Naive thymus-derived CD4-positive, alpha-beta T cell (primary cell): Measurements from ENCODE around the gene ACD. TPM values are rescaled to one million over a fixed set of nuclear protein-coding genes. Genes with fewer than 3 reads are reported as not detected.

ENCODE experiments used
- ATAC-seq: fragments of 150-1000 bp; cut with Tn5 transposase; 2 replicates; pipeline ENCODE4 v1.10.0; 2021; ENCODE audit warnings: mild to moderate bottlenecking, moderate library complexity
- CTCF ChIA-PET: fragments of 350-600 bp; sonication (Branson Sonifier 250); formaldehyde crosslinking; loops from one replicate; lab custom pipeline; 2021; ENCODE audit warnings: antibody characterized with exemption; lab: Charles Lee
- POLR2A ChIA-PET: fragments of 350-600 bp; sonication (Branson Sonifier 250); formaldehyde crosslinking; loops from one replicate; lab custom pipeline; 2021; ENCODE audit warnings: antibody characterized with exemption, inconsistent platforms; lab: Charles Lee
- DNase-seq, 9 donors: peaks; one replicate each; pipeline versions ENCODE4 v3.0.0 to v3.0.0-alpha.2; 2020 to 2022; ENCODE audit warnings: mixed read lengths in 1 of 9
- H3K27ac ChIP-seq: one replicate; pipeline ENCODE4 v1.7.0; 2013; ENCODE audit warnings: mild to moderate bottlenecking, low read depth, low read length, moderate library complexity
- H3K27me3 ChIP-seq, 2 donors: one replicate each; pipeline ENCODE4 v1.7.0; 2013; ENCODE audit warnings: low read length in 2 of 2, mild to moderate bottlenecking in 2 of 2, moderate library complexity in 2 of 2; ENCODE audit not compliant: control insufficient read depth in 2 of 2, insufficient read depth in 2 of 2
- H3K36me3 ChIP-seq, 3 experiments: 1 replicate in 2 of 3; 2 replicates in 1 of 3; pipeline ENCODE4 v1.7.0; 2013; ENCODE audit warnings: low read length in 3 of 3, mild to moderate bottlenecking in 3 of 3, moderate library complexity in 1 of 3; ENCODE audit not compliant: insufficient read depth in 3 of 3, control insufficient read depth in 2 of 3
- H3K4me1 ChIP-seq, 2 donors: one replicate each; pipeline ENCODE4 v1.7.0; 2013; ENCODE audit warnings: low read length in 2 of 2, mild to moderate bottlenecking in 2 of 2, moderate library complexity in 1 of 2; ENCODE audit not compliant: control insufficient read depth in 2 of 2, insufficient read depth in 2 of 2
- H3K4me3 ChIP-seq: 2 replicates; pipeline ENCODE4 v1.7.0; 2013; ENCODE audit warnings: mild to moderate bottlenecking, low read length
- H3K9me3 ChIP-seq, 3 experiments: 1 replicate in 2 of 3; 2 replicates in 1 of 3; pipeline ENCODE4 v1.7.0; 2013; ENCODE audit warnings: low read length in 3 of 3; ENCODE audit not compliant: control insufficient read depth in 2 of 3
- H3K27ac Mint-ChIP-seq, 9 donors: one replicate each; pipeline ENCODE4 v1.8.0; 2020 to 2022; ENCODE audit warnings: mixed read lengths in 9 of 9, mild to moderate bottlenecking in 8 of 9, moderate library complexity in 5 of 9, inconsistent platforms in 2 of 9
- H3K27me3 Mint-ChIP-seq, 5 donors: one replicate each; pipeline ENCODE4 v1.8.0; 2021 to 2022; ENCODE audit warnings: mixed read lengths in 5 of 5, mild to moderate bottlenecking in 1 of 5
- H3K36me3 Mint-ChIP-seq, 5 donors: one replicate each; pipeline ENCODE4 v1.8.0; 2020 to 2022; ENCODE audit warnings: mixed read lengths in 5 of 5, mild to moderate bottlenecking in 3 of 5, inconsistent platforms in 1 of 5
- H3K4me1 Mint-ChIP-seq, 7 donors: one replicate each; pipeline ENCODE4 v1.8.0; 2020 to 2022; ENCODE audit warnings: mixed read lengths in 7 of 7, mild to moderate bottlenecking in 3 of 7, inconsistent platforms in 1 of 7
- H3K4me3 Mint-ChIP-seq, 10 donors: one replicate each; pipeline ENCODE4 v1.8.0; 2020 to 2022; ENCODE audit warnings: mild to moderate bottlenecking in 10 of 10, mixed read lengths in 10 of 10, moderate library complexity in 6 of 10, inconsistent platforms in 2 of 10
- H3K9me3 Mint-ChIP-seq, 11 donors: one replicate each; pipeline ENCODE4 v1.8.0; 2020 to 2022; ENCODE audit warnings: mixed read lengths in 11 of 11, mild to moderate bottlenecking in 4 of 11, inconsistent platforms in 1 of 11, moderate library complexity in 1 of 11
- intact Hi-C, 2 donors: fragments of 100-400 bp; cut with micrococcal nuclease; formaldehyde crosslinking; loops; one replicate each; pipeline ENCODE4 v1.15.1; 2023
- polyA plus RNA-seq, 2 donors: library from polyadenylated mRNA; unstranded; fragments of 300-500 nt; fragmentation: Illumina TruSeq; gene quantifications; one replicate each; pipeline ENCODE4 v1.2.3, GENCODE V29; 2021
- total RNA-seq, 6 experiments: library from RNA in 5 of 6; stranded (reverse) in 5 of 6; gene quantifications; 1 replicate in 5 of 6; 2 replicates in 1 of 6; pipeline ENCODE4 v1.2.3 and lab custom pipeline; 2021 to 2026

Gene ACD
- total and polyA plus RNA-seq, 7 experiments from 2014 or later = 25.4 to 44.1 (median 33.2) TPM

DNA sequence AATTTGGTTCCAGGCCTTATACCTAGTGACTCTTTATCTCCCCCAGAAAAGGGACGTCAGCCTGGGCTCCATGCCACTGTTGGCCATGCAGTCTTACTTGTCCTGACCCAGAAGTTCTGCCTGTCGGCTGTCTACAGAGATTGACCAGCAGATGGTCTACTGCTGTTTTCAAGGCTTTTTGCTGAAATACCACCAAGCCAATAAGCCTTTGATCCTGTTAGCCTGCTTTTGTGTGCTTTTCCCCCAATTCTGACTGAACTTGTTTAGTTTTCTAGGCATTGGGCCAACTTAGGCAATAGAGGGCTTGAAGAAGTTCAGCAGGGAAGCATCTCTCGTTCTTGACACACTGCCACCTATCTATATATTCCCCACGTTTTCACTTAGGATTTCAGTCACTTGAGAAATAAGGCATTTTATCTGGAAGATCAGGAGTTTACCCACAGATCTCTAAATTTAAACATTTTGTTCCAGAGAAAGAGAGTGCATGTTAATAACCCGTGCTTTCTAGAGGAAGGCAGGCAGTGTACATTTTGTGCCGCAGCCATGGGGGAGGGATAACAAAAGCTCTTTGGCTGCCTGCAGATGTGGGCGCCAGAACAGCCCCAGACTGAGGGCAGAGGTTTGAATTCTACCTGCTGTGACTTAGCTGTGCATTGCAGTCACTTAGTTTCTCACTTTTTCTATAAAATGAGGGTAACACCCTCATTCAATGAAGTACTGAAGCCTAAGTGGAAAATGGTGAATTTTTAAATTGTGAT lies 27.5 kb downstream of the ACD start:
- Mint-ChIP-seq H3K4me1 (no peaks in the 10 kb centered on the region), H3K36me3 (peaks cover 8 to 40% (median 22%) of the 10 kb centered on the region in 5 donors), H3K4me3 (no peak overlapping the region), H3K27me3 (no peaks in the 10 kb centered on the region), H3K27ac (peak overlapping the region in 6 of 9 donors; percentile 4 to 81 (median 54)), H3K9me3 (no peaks in the 10 kb centered on the region)
- no peaks in the 10 kb centered on the region for H3K27me3 ChIP-seq
- H3K4me1 ChIP-seq = no peaks in the 10 kb centered on the region
- DNase-seq = no peak
- H3K36me3 ChIP-seq = peaks cover 7 to 75% (median 30%) of the 10 kb centered on the region in 3 experiments
- ATAC-seq = no peak
- H3K4me3 ChIP-seq = no peak overlapping the region
- H3K27ac ChIP-seq = no peak overlapping the region
- H3K9me3 ChIP-seq = no peaks in the 10 kb centered on the region
- intact Hi-C loops = no loop called here
- ChIA-PET POLR2A (interaction anchor here (1.4 kb wide), 1 partner anchor 11 kb away, joined by 4 read pairs; no protein-coding TSS in a partner anchor), CTCF (no interaction called here)

DNA sequence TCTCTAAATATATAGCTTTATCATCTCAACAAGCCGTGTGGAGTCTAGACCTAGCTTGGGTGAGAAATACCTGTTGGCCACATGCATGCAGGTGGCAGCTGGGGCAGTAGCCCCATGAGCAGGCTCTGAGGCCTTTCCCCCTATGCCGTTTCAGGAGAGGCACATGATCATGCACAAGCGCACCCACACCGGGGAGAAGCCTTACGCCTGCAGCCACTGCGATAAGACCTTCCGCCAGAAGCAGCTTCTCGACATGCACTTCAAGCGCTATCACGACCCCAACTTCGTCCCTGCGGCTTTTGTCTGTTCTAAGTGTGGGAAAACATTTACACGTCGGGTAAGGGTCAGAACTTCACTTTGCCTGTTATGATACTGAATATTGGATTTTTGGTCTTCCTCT lies 31.8 kb downstream of the ACD start:
- Mint-ChIP-seq H3K36me3 (peaks cover 8 to 41% (median 25%) of the 10 kb centered on the region in 5 donors), H3K9me3 (no peaks in the 10 kb centered on the region), H3K4me1 (no peaks in the 10 kb centered on the region), H3K4me3 (no peak overlapping the region), H3K27ac (peak overlapping the region in 2 of 9 donors; percentile 9 to 18), H3K27me3 (no peaks in the 10 kb centered on the region)
- DNase-seq (no peak), ATAC-seq (no peak)
- ChIA-PET POLR2A (interaction anchor here (0.9 to 1.0 kb wide), 2 partner anchors 59 to 81 kb away, joined by 3 read pairs; no protein-coding TSS in a partner anchor), CTCF (interaction anchor here (1.0 kb wide), 1 partner anchor 81 kb away, joined by 3 read pairs; no protein-coding TSS in a partner anchor)
- no peaks in the 10 kb centered on the region for H3K9me3 ChIP-seq
- no peaks in the 10 kb centered on the region for H3K4me1 ChIP-seq
- intact Hi-C loops = no loop called here
- H3K36me3 ChIP-seq = peaks cover 14 to 82% (median 39%) of the 10 kb centered on the region in 3 experiments
- H3K27ac ChIP-seq = no peak overlapping the region
- H3K27me3 ChIP-seq = no peaks in the 10 kb centered on the region
- H3K4me3 ChIP-seq = no peak overlapping the region

DNA sequence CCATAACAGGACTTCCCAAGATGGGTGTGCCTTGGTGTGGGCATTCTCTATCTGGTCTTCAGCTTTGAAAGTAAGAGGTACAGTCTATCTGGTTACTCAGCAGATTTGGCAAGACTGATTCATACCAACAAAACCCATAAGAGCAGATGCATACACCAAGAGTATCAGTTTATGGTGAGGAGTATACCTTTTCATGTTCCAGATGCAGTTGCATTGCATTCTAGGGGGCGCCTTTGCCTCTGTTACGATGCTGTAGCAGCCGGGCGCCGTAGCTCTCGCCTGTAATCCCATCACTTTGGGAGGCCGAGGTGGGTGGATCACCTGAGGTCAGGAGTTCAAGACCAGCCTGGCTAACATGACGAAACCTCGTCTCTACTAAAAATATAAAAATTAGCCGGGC lies 46.3 kb downstream of the ACD start:
- intact Hi-C loops = no loop called here
- Mint-ChIP-seq H3K9me3 (no peaks in the 10 kb centered on the region), H3K4me3 (no peak overlapping the region), H3K27ac (no peak overlapping the region), H3K27me3 (no peaks in the 10 kb centered on the region), H3K4me1 (peaks cover 0 to 4% (median 0%) of the 10 kb centered on the region in 7 donors), H3K36me3 (peaks cover 11 to 34% (median 18%) of the 10 kb centered on the region in 5 donors)
- DNase-seq (no peak), ATAC-seq (no peak)
- no peaks in the 10 kb centered on the region for H3K9me3 ChIP-seq
- ChIA-PET POLR2A (interaction anchor here (0.8 to 1.5 kb wide), 3 partner anchors 37 to 66 kb away, joined by 3 read pairs; no protein-coding TSS in a partner anchor), CTCF (interaction anchor here (0.7 to 4.6 kb wide), 2 partner anchors 66 to 97 kb away, joined by 3 to 14 read pairs; no protein-coding TSS in a partner anchor)
- no peaks in the 10 kb centered on the region for H3K27me3 ChIP-seq
- H3K4me1 ChIP-seq = no peaks in the 10 kb centered on the region
- H3K27ac ChIP-seq = no peak overlapping the region
- H3K4me3 ChIP-seq = no peak overlapping the region
- H3K36me3 ChIP-seq = peaks cover 23 to 73% (median 28%) of the 10 kb centered on the region in 3 experiments

DNA sequence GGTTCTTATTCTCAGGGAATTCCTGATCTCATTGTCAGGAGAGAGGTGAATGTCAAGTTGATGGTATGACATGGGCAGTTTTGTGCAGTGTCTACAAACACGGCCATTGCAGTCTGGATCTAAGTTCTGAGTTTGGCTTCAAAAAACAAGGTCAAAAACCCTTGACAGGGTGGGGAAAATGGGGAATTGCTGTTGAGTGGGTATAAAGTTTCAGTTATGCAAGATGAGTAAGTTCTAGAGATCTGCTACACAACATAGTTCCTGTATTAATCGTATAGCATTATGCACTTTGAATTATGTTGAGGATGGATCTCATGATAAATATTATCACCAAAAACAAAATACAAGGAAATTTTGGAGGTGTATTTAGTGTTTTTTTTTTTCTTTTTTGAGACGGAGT lies 51.7 kb downstream of the ACD start:
- ChIA-PET CTCF (no interaction called here), POLR2A (interaction anchor here (0.7 kb wide), 1 partner anchor 8 kb away, joined by 3 read pairs; no protein-coding TSS in a partner anchor)
- intact Hi-C loops = no loop called here
- Histone ChIP-seq H3K36me3 (peaks cover 8 to 35% (median 19%) of the 10 kb centered on the region in 3 experiments), H3K27ac (no peak overlapping the region), H3K27me3 (no peaks in the 10 kb centered on the region), H3K4me3 (no peak overlapping the region), H3K4me1 (peaks cover 0 to 4% of the 10 kb centered on the region in 2 donors), H3K9me3 (no peaks in the 10 kb centered on the region)
- no peaks in the 10 kb centered on the region for H3K9me3 Mint-ChIP-seq
- H3K36me3 Mint-ChIP-seq = peaks cover 6 to 14% (median 10%) of the 10 kb centered on the region in 5 donors
- peaks cover 13 to 24% (median 21%) of the 10 kb centered on the region in 7 donors for H3K4me1 Mint-ChIP-seq
- no peak overlapping the region for H3K4me3 Mint-ChIP-seq
- no peaks in the 10 kb centered on the region for H3K27me3 Mint-ChIP-seq
- DNase-seq (no peak), ATAC-seq (no peak)
- H3K27ac Mint-ChIP-seq = peak overlapping the region in 3 of 9 donors; percentile 0 to 51 (median 4)

Other genes with a start within 250 kb of the ACD start
- gene ZDHHC1, start 243.8 kb downstream of the ACD start, total RNA-seq = 1 to 10 TPM in 1 of 5 experiments, under 1 TPM in 2, not detected in 2; 0.34 to 3.6 (median 0.48) TPM
- not detected for gene ZDHHC1, start 243.8 kb downstream of the ACD start, polyA plus RNA-seq
- gene HSD11B2, start 229.1 kb downstream of the ACD start, total RNA-seq = under 1 TPM in 1 of 5 experiments, not detected in 4; 0.17 TPM
- gene HSD11B2, start 229.1 kb downstream of the ACD start, polyA plus RNA-seq = not detected
- 100 to 1,000 TPM in 1 of 5 experiments, 10 to 100 TPM in 4; 35.8 to 104 (median 54.7) TPM for gene ATP6V0D1, start 179.1 kb downstream of the ACD start, total RNA-seq
- 100 to 1,000 TPM in 1 of 2 donors, 10 to 100 TPM in 1; 61.5 to 102 TPM for gene ATP6V0D1, start 179.1 kb downstream of the ACD start, polyA plus RNA-seq
- not detected for gene AGRP, start 176.7 kb downstream of the ACD start, total RNA-seq
- gene AGRP, start 176.7 kb downstream of the ACD start, polyA plus RNA-seq = not detected
- gene RIPOR1, start 131.4 kb downstream of the ACD start, total RNA-seq = 100 to 1,000 TPM in 1 of 5 experiments, 10 to 100 TPM in 4; 39.7 to 103 (median 48.9) TPM
- gene RIPOR1, start 131.4 kb downstream of the ACD start, polyA plus RNA-seq = 1 to 10 TPM; 2.5 to 5.0 TPM
- gene CTCF, start 97.7 kb downstream of the ACD start, total RNA-seq = 10 to 100 TPM; 51.4 to 78.6 (median 67.3) TPM
- gene CTCF, start 97.7 kb downstream of the ACD start, polyA plus RNA-seq = 10 to 100 TPM; 49.8 to 59.8 TPM
- gene CARMIL2, start 15.1 kb downstream of the ACD start, total RNA-seq = 100 to 1,000 TPM; 140 to 245 (median 215) TPM
- gene CARMIL2, start 15.1 kb downstream of the ACD start, polyA plus RNA-seq = 10 to 100 TPM; 12.7 to 28.7 TPM
- 10 to 100 TPM in 1 of 5 experiments, 1 to 10 TPM in 4; 4.5 to 11.2 (median 4.7) TPM for gene PARD6A, start 700 bp upstream of the ACD start, total RNA-seq
- 10 to 100 TPM in 1 of 2 donors, 1 to 10 TPM in 1; 9.3 to 15.1 TPM for gene PARD6A, start 700 bp upstream of the ACD start, polyA plus RNA-seq
- gene ENKD1, start 6.5 kb upstream of the ACD start, total RNA-seq = 1 to 10 TPM; 4.9 to 8.3 (median 7.8) TPM
- gene ENKD1, start 6.5 kb upstream of the ACD start, polyA plus RNA-seq = 1 to 10 TPM; 1.1 to 2.5 TPM
- 1 to 10 TPM; 4.3 to 6.4 (median 4.7) TPM for gene C16orf86, start 6.6 kb upstream of the ACD start, total RNA-seq
- 1 to 10 TPM; 3.5 to 5.7 TPM for gene C16orf86, start 6.6 kb upstream of the ACD start, polyA plus RNA-seq
- 10 to 100 TPM in 3 of 5 experiments, 1 to 10 TPM in 2; 6.3 to 13.4 (median 11.4) TPM for gene GFOD2, start 59.1 kb upstream of the ACD start, total RNA-seq
- gene GFOD2, start 59.1 kb upstream of the ACD start, polyA plus RNA-seq = 10 to 100 TPM in 1 of 2 donors, 1 to 10 TPM in 1; 4.6 to 14.6 TPM
- gene RANBP10, start 146.3 kb upstream of the ACD start, total RNA-seq = 10 to 100 TPM; 22.3 to 26.6 (median 24.7) TPM
- gene RANBP10, start 146.3 kb upstream of the ACD start, polyA plus RNA-seq = 10 to 100 TPM in 1 of 2 donors, 1 to 10 TPM in 1; 9.3 to 13.5 TPM
- gene TSNAXIP1, start 146.6 kb upstream of the ACD start, total RNA-seq = 1 to 10 TPM in 1 of 5 experiments, under 1 TPM in 4; 0.24 to 1.1 (median 0.54) TPM
- gene TSNAXIP1, start 146.6 kb upstream of the ACD start, polyA plus RNA-seq = not detected
- 10 to 100 TPM; 29.0 to 62.7 (median 44.6) TPM for gene THAP11, start 182.1 kb upstream of the ACD start, total RNA-seq
- gene THAP11, start 182.1 kb upstream of the ACD start, polyA plus RNA-seq = 100 to 1,000 TPM; 134 to 204 TPM
- gene NUTF2, start 186.7 kb upstream of the ACD start, total RNA-seq = 100 to 1,000 TPM in 1 of 5 experiments, 10 to 100 TPM in 4; 34.7 to 125 (median 40.4) TPM
- gene NUTF2, start 186.7 kb upstream of the ACD start, polyA plus RNA-seq = 100 to 1,000 TPM in 1 of 2 donors, 10 to 100 TPM in 1; 98.0 to 118 TPM
- 100 to 1,000 TPM in 3 of 5 experiments, 10 to 100 TPM in 2; 56.7 to 128 (median 100) TPM for gene CENPT, start 187.4 kb upstream of the ACD start, total RNA-seq
- gene CENPT, start 187.4 kb upstream of the ACD start, polyA plus RNA-seq = 10 to 100 TPM; 11.8 to 22.7 TPM
- 100 to 1,000 TPM; 103 to 166 (median 122) TPM for gene EDC4, start 212.8 kb upstream of the ACD start, total RNA-seq
- gene EDC4, start 212.8 kb upstream of the ACD start, polyA plus RNA-seq = 10 to 100 TPM; 34.8 to 52.4 TPM
- gene NRN1L, start 224.6 kb upstream of the ACD start, total RNA-seq = 1 to 10 TPM; 1.1 to 6.4 (median 3.2) TPM
- not detected for gene NRN1L, start 224.6 kb upstream of the ACD start, polyA plus RNA-seq
- 10 to 100 TPM; 18.0 to 28.5 (median 23.3) TPM for gene PSKH1, start 233.0 kb upstream of the ACD start, total RNA-seq
- gene PSKH1, start 233.0 kb upstream of the ACD start, polyA plus RNA-seq = 10 to 100 TPM; 20.7 to 34.0 TPM